ENCODE data around the gene BACH1.

Gene BACH1

GRCh38 chr21:29384683-29385359 lies 86.1 kb downstream of the BACH1 start:
- TF ChIP-seq, protein P1, sequence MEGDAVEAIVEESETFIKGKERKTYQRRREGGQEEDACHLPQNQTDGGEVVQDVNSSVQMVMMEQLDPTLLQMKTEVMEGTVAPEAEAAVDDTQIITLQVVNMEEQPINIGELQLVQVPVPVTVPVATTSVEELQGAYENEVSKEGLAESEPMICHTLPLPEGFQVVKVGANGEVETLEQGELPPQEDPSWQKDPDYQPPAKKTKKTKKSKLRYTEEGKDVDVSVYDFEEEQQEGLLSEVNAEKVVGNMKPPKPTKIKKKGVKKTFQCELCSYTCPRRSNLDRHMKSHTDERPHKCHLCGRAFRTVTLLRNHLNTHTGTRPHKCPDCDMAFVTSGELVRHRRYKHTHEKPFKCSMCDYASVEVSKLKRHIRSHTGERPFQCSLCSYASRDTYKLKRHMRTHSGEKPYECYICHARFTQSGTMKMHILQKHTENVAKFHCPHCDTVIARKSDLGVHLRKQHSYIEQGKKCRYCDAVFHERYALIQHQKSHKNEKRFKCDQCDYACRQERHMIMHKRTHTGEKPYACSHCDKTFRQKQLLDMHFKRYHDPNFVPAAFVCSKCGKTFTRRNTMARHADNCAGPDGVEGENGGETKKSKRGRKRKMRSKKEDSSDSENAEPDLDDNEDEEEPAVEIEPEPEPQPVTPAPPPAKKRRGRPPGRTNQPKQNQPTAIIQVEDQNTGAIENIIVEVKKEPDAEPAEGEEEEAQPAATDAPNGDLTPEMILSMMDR (IDR thresholded peaks at IDR 0.05; ENCODE audit: insufficient read depth, low read length, poor library complexity, severe bottlenecking) = no peak
- no peak for TF ChIP-seq EZH2phosphoT487 (conservative IDR thresholded peaks at IDR 0.05; ENCODE audit: low read length)
- no peaks in the 10 kb centered on the region for H3K36me3 ChIP-seq (ENCODE audit: low read length)
- no peak overlapping the region for H3K9ac ChIP-seq (ENCODE audit: low read length)
- H3F3A ChIP-seq (ENCODE audit: insufficient read depth) = no peaks in the 10 kb centered on the region
- no peaks in the 10 kb centered on the region for H3K9me2 ChIP-seq (replicated peaks; ENCODE audit: insufficient read depth, low read length)
- H3K79me2 ChIP-seq (ENCODE audit: insufficient read depth, low read length) = no peaks in the 10 kb centered on the region
- H3K9me3 ChIP-seq (ENCODE audit: insufficient read depth, low read length) = no peaks in the 10 kb centered on the region
- no peak overlapping the region for H3K27ac ChIP-seq (ENCODE audit: low read depth, low read length)
- H3K27me3 ChIP-seq (ENCODE audit: low read length) = no peaks in the 10 kb centered on the region
- H4K20me1 ChIP-seq (ENCODE audit: low read depth, low read length) = no peaks in the 10 kb centered on the region
- no peak overlapping the region for H3K4me2 ChIP-seq (ENCODE audit: low read depth, low read length, poor library complexity, severe bottlenecking)
- H2AFZ ChIP-seq (ENCODE audit: low read depth, low read length, severe bottlenecking) = no peak overlapping the region
- no peak overlapping the region for H3K4me3 ChIP-seq (ENCODE audit: insufficient read depth, low read length, poor library complexity, severe bottlenecking)

- Histone ChIP-seq H3F3A (ENCODE audit: insufficient read depth) (no peaks in the 10 kb centered on the region), H3K9me3 (ENCODE audit: insufficient read depth, low read length) (no peaks in the 10 kb centered on the region), H2AFZ (ENCODE audit: low read depth, low read length, severe bottlenecking) (no peak overlapping the region), H3K79me2 (ENCODE audit: insufficient read depth, low read length) (no peaks in the 10 kb centered on the region), H3K36me3 (ENCODE audit: low read length) (no peaks in the 10 kb centered on the region), H4K20me1 (ENCODE audit: low read depth, low read length) (no peaks in the 10 kb centered on the region), H3K27ac (ENCODE audit: low read depth, low read length) (no peak overlapping the region), H3K4me2 (ENCODE audit: low read depth, low read length, poor library complexity, severe bottlenecking) (no peak overlapping the region), H3K4me3 (ENCODE audit: insufficient read depth, low read length, poor library complexity, severe bottlenecking) (no peak overlapping the region), H3K9me2 (replicated peaks; ENCODE audit: insufficient read depth, low read length) (no peaks in the 10 kb centered on the region), H3K9ac (ENCODE audit: low read length) (no peak overlapping the region), H3K27me3 (ENCODE audit: low read length) (no peaks in the 10 kb centered on the region)
- TF ChIP-seq, protein P1 (IDR thresholded peaks at IDR 0.05; ENCODE audit: insufficient read depth, low read length, poor library complexity, severe bottlenecking) = no peak
- TF ChIP-seq EZH2phosphoT487 (conservative IDR thresholded peaks at IDR 0.05; ENCODE audit: low read length) = no peak
Observed at GRCh38 chr21:29385934-29386520, 87.3 kb downstream of the BACH1 start.

DNA sequence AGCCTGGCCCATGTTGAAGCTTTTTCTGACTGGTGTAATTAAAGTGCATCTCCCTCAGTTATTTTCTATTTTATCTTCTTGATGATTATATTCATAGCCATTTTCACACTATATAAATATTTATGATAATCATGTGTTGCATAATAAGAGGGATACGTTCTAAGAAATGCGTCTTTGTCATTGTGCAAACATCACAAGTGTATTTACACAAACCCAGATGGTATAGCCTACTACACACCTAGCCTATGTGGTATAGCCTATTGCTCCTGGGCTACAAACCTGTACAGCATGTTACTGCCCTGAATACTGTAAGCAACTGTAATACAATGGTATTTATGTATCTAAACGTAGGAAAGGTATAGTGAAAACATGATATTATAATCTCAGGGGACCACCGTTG lies 88.1 kb downstream of the BACH1 start:
- Histone ChIP-seq H3K4me3 (ENCODE audit: insufficient read depth, low read length, poor library complexity, severe bottlenecking) (no peak overlapping the region), H3K9me2 (replicated peaks; ENCODE audit: insufficient read depth, low read length) (no peaks in the 10 kb centered on the region), H3K27me3 (ENCODE audit: low read length) (no peaks in the 10 kb centered on the region), H3K9ac (ENCODE audit: low read length) (no peak overlapping the region), H3K27ac (ENCODE audit: low read depth, low read length) (no peak overlapping the region), H3K9me3 (ENCODE audit: insufficient read depth, low read length) (no peaks in the 10 kb centered on the region), H3K79me2 (ENCODE audit: insufficient read depth, low read length) (no peaks in the 10 kb centered on the region), H3K36me3 (ENCODE audit: low read length) (no peaks in the 10 kb centered on the region), H2AFZ (ENCODE audit: low read depth, low read length, severe bottlenecking) (no peak overlapping the region), H4K20me1 (ENCODE audit: low read depth, low read length) (no peaks in the 10 kb centered on the region), H3F3A (ENCODE audit: insufficient read depth) (no peaks in the 10 kb centered on the region), H3K4me2 (ENCODE audit: low read depth, low read length, poor library complexity, severe bottlenecking) (no peak overlapping the region)
- TF ChIP-seq, protein P1 (IDR thresholded peaks at IDR 0.05; ENCODE audit: insufficient read depth, low read length, poor library complexity, severe bottlenecking) = no peak
- no peak for TF ChIP-seq EZH2phosphoT487 (conservative IDR thresholded peaks at IDR 0.05; ENCODE audit: low read length)

Measured in SU-DHL-6 (cell line).